HG03135 (cell line): ENCODE results near the gene FGGY.
A peak's percentile ranks its signal among the peaks of the same experiment; 100 is the strongest.
"Not testable (repeated sequence)": the region's sequence is repeated elsewhere in the genome, so short reads cannot be mapped to it uniquely, and the experiment has no call there.

Experiments used
- ATAC-seq: cut with Tn5 transposase; IDR thresholded peaks from one replicate; pipeline ENCODE4 v1.9.1; 2021; ENCODE audit warnings: mild to moderate bottlenecking, moderate library complexity; ENCODE audit not compliant: unreplicated experiment

FGGY gene

GRCh38 chr1:59565611-59566410 is 268.9 kb downstream of the FGGY start:
- ATAC-seq, result no peak

GRCh38 chr1:59568158-59568935 is 271.5 kb downstream of the FGGY start:
- ATAC-seq, result no peak

DNA sequence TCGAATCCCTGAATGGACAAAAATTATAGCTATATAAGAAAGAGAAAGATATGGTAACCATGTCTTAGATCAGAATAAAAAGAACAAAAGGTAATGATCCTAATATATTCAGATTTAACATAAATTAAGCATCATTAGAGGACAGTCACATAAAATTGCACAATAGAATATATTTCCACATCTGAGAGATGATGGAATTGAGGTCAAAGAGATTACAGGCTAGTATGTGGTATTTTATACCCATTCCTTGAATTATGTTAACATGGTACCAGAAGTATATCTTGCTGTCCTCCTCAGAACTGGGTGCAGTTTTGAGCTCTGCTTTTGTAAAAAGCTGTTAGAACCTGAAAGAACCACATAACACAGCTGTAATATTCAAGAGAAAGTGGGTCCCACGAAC is 272.3 kb downstream of the FGGY start:
- ATAC-seq, result no peak

DNA sequence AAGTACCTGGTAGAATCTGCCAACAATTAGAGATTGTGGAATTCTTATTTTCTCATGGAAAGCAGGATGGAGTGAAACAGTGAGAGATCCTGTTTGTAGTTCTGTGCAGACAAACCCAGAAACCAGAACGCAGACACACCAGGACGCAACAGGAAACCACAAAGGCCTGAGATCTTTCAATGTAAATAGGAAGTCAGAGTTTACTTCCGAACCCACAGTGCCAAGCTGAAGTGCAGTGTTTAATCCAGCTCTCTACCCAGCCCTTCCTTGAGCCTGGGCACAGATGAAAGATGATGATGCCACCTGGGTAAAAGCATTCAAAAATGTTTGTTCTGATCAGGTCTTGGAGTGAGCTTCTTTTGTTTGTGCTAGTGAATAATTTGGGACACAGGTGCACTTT is 273.6 kb downstream of the FGGY start:
- peak; percentile 71 for ATAC-seq

GRCh38 chr1:59574085-59574484 is 277.2 kb downstream of the FGGY start:
- ATAC-seq, result no peak

DNA sequence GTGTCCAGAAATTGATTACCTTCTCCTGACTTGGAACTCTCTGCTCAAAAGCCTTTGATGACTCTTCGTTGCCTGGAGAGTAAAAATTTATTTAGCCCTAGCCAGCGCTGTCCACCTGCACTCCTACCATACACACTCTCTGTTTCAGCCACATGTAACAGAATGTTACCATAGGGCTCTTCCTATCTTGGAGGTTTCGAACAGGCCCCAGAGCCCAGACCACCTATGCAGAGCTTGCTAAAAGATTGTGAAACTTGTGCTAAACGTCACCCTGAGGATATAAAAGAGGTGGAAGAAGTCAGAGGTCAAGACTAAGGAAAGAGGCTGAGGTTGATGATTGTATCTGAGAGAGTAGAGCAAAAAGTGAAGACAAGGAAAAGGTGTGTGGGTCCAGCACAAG is 280.9 kb downstream of the FGGY start:
- ATAC-seq, result no peak

DNA sequence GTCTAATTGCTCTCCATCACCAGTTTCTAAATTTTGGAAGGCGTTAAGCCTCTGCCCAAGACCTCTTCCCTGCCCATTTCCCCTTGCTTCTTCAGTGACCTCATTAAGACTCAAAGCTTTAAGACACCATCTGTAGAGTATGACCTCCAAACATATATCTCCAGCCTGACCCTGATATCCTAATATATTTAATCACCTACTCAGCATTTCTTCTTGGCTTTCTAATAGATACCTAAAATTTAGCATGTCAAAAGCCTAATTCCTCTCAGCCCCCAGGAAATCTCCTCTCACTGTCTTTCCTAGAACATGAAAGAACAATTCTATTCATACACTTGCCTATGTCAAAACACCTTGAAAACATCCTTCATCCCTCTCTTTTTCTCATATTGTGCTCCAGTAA is 282.3 kb downstream of the FGGY start:
- no peak for ATAC-seq

DNA sequence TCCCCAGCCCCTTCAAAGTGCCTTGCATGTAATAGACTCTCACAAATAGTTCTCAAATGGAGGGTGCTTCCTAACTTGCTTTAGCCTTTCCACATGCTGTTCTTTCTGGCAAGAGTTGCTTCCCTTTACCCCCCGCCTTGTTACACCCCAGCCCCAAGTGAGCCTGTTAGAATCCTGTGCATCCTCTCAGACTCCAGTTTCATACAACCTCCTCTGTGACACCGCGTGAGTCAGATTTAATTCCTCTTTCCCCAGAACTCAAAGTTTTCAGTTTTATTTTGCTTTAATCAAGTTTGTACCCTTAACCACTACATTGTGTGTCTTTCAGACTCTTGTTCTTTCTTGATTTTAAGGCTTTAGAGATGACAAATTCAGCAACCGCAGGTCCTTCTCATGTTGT is 283.4 kb downstream of the FGGY start:
- no peak for ATAC-seq

- not testable (repeated sequence) for ATAC-seq
These were observed 295.5 kb downstream of the FGGY start for GRCh38 chr1:59592410-59592809.

- no peak for ATAC-seq
These were observed 296.0 kb downstream of the FGGY start for GRCh38 chr1:59592924-59593323.

- ATAC-seq, result no peak
These were observed 297.2 kb downstream of the FGGY start for GRCh38 chr1:59593798-59594790.

- ATAC-seq, result no peak
These were observed 298.9 kb downstream of the FGGY start for GRCh38 chr1:59595774-59596173.

DNA sequence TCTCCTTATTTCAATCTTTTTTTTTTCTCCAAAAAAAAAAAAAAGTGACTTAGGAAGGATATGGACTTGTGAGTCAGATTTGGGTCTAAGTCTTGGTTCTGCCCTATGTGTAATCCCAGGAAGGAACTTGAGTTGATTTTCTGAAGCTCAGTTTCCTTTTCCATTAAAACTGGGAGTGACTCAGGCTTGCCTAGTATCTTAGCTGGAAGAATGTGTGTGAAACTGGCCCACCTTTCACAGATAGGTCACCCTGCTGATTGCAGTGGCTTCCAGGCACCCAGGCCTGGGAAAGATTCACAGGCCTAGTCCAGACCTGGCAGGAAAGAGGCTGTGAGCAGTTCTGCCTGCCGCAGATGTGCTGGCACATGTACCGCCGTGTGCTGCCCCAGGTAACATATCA is 299.5 kb downstream of the FGGY start:
- ATAC-seq, result no peak

DNA sequence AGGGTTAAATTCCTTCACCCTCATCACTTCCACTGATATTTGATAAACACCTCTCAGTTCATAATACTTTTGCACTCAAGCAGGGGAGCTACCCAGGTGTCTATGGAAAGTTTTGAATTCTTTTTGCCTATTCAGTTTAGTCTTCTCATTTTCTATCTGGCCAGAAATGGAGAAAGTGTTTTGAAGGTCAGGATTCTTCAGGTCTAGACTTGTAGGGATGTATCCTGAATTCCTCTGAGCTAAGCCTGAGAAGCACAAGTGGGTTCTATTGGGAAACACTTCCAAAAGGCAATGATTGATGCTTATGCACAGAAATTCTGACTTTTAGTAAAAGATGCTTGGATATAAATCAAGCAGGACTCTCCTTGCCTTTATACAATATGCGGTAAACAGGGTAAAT is 300.1 kb downstream of the FGGY start:
- ATAC-seq, result no peak

GRCh38 chr1:59597420-59598119 is 300.7 kb downstream of the FGGY start:
- no peak for ATAC-seq

GRCh38 chr1:59598120-59598440 is 301.2 kb downstream of the FGGY start:
- no peak for ATAC-seq

- ATAC-seq, result no peak
These were observed 304.1 kb downstream of the FGGY start for GRCh38 chr1:59601041-59601441.

DNA sequence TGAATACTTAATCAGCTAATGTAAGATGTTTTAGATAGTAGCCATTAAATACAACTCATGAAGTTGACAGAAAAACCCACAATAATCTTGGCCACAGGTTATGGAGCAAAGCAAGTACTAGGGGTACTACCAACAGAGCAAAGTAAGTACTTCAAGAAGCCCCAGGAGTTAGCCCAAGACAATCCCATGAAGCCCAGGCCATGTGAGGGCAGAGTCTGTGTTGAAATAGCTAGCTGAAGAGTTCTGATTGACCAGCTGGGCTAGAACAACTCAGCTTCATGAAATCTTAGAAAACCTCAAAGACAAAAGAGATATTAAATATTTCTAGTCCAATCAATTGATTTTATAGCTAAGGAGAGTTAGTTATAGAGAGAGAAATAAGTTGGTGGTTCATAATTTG is 304.9 kb downstream of the FGGY start:
- ATAC-seq, result no peak

DNA sequence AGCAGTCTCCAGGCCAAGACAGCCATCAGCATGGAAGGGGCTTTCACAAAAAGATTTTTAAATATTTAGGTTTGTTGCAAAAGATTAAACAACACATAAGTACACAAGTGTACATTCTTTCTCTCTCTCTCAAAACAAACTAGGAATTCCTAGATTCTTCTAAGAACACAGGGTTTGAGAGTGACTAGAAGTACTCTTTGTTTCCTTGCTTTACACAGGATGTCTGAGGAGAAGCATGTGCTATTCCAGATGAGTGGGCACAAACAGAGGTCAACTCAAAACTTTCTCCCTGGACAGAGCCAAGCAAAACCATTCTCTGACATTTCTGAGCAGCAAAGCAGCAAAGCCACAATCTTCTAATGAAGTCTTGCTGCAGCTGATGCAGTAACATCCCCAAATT is 307.3 kb downstream of the FGGY start:
- no peak for ATAC-seq

GRCh38 chr1:59605184-59605583 is 308.3 kb downstream of the FGGY start:
- no peak for ATAC-seq

DNA sequence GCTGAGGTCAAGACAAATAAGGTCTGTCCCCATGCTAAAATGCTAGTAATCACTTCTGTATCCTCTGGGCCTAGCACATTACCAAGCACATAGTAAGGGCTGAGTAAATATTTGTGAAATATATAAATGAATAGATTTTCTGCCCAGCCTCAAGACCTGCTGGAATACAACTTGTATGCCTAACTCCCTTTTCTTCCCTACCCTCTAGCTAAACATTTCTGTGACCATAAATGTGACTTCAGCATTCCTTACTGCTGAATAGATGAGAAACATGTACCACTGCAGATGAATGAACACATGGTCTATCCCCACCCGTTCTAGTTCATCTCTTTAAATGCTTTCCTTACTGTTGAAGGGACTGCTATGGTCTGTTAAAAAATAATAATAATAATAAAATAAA is 308.9 kb downstream of the FGGY start:
- ATAC-seq, result no peak
